Thyroid gland (tissue), 4 donors: ENCODE data around the gene SEMA4C. TPM values are rescaled to one million over a fixed set of nuclear protein-coding genes. Genes with fewer than 3 reads are reported as not detected.

ENCODE experiments used
- DNase-seq, 2 donors: peaks; one replicate each; pipeline ENCODE4 v3.0.0-alpha.2; 2019
- H3K27ac ChIP-seq, 3 donors: fragments of 200-600 bp; sonication (generic); 1 replicate in 2 of 3; 2 replicates in 1 of 3; pipeline ENCODE4 v1.5.1; 2016 to 2019; ENCODE audit warnings: mild to moderate bottlenecking in 1 of 3, moderate library complexity in 1 of 3
- H3K27me3 ChIP-seq: fragments of 200-600 bp; sonication (generic); one replicate; pipeline ENCODE4 v1.5.1; 2019
- H3K36me3 ChIP-seq, 2 donors: fragments of 200-600 bp; sonication (generic); one replicate each; pipeline ENCODE4 v1.5.1; 2016 to 2019
- H3K4me1 ChIP-seq, 2 donors: fragments of 200-600 bp; sonication (generic); one replicate each; pipeline ENCODE4 v1.5.1; 2017 to 2019
- H3K4me3 ChIP-seq, 3 donors: fragments of 200-600 bp; sonication (generic); replicated peaks in 1 of 3; 1 replicate in 2 of 3; 2 replicates in 1 of 3; pipeline ENCODE4 v1.5.1; 2016; ENCODE audit warnings: mild to moderate bottlenecking in 1 of 3
- H3K9me3 ChIP-seq: fragments of 200-600 bp; sonication (generic); one replicate; pipeline ENCODE4 v1.5.1; 2017
- CTCF ChIP-seq, 6 experiments: fragments of 200-600 bp in 3 of 6; fragments of 450-650 bp in 3 of 6; sonication (generic) in 3 of 6; IDR thresholded peaks; one replicate each; pipeline ENCODE4 v1.5.1; 2016 to 2019; ENCODE audit warnings: antibody characterized with exemption in 6 of 6, mild to moderate bottlenecking in 2 of 6, inconsistent platforms in 1 of 6, moderate library complexity in 1 of 6
- POLR2A ChIP-seq, 2 donors: fragments of 450-650 bp; IDR thresholded peaks; one replicate each; pipeline ENCODE4 v1.6.1; 2017; ENCODE audit warnings: antibody characterized with exemption in 2 of 2, mild to moderate bottlenecking in 2 of 2, moderate library complexity in 1 of 2
- WGBS, 2 donors: methylation state at CpG; one replicate each; pipeline ENCODE4 v1.1.5; 2017; 5-methylcytosine and 5-hydroxymethylcytosine counted together
- intact Hi-C: fragments of 100-400 bp; cut with DNase I; formaldehyde crosslinking; loops from one replicate; pipeline ENCODE4 v1.15.1; 2023
- total RNA-seq, 4 donors: library from RNA; depleted of rRNA; stranded (reverse); fragments of >200 nt; gene quantifications; one replicate each; pipeline ENCODE4 v1.2.3, GENCODE V29; 2016

The SEMA4C gene
- total RNA-seq, 4 donors from 2014 or later: 14.5 to 21.7 (median 19.3) TPM

GRCh38 chr2:96848264-96848663, 21.6 kb downstream of the SEMA4C start:
- H3K4me3 ChIP-seq: no peak overlapping the region
- no peak overlapping the region for H3K27ac ChIP-seq
- H3K36me3 ChIP-seq: peaks cover 16 to 20% of the 10 kb centered on the region in 2 donors
- whole genome bisulfite sequencing, 2 donors: 88 to 100% methylated on average over 3 to 9 of the region's 9 CpGs
- H3K4me1 ChIP-seq: no peaks in the 10 kb centered on the region
- no peaks in the 10 kb centered on the region for H3K9me3 ChIP-seq
- intact Hi-C loops: no loop called here
- no peak for TF ChIP-seq POLR2A (IDR thresholded peaks at IDR 0.05)
- no peak for TF ChIP-seq CTCF (IDR thresholded peaks at IDR 0.05)
- no peak for DNase-seq
- no peaks in the 10 kb centered on the region for H3K27me3 ChIP-seq

GRCh38 chr2:96847586-96847985, 22.3 kb downstream of the SEMA4C start:
- no peak overlapping the region for H3K4me3 ChIP-seq
- DNase-seq: no peak
- 81% methylated on average over 10 of the region's 10 CpGs for WGBS, 2 donors
- intact Hi-C loops: no loop called here
- H3K9me3 ChIP-seq: no peaks in the 10 kb centered on the region
- no peaks in the 10 kb centered on the region for H3K4me1 ChIP-seq
- H3K36me3 ChIP-seq: peaks cover 13 to 16% of the 10 kb centered on the region in 2 donors
- H3K27me3 ChIP-seq: no peaks in the 10 kb centered on the region
- TF ChIP-seq POLR2A (IDR thresholded peaks at IDR 0.05): no peak
- no peak overlapping the region for H3K27ac ChIP-seq

GRCh38 chr2:96846825-96847224, 23.1 kb downstream of the SEMA4C start:
- WGBS, 2 donors: 95 to 97% methylated on average over 5 of the region's 5 CpGs
- Histone ChIP-seq H3K4me1 (no peaks in the 10 kb centered on the region), H3K27me3 (no peaks in the 10 kb centered on the region), H3K27ac (no peak overlapping the region), H3K36me3 (peaks cover 11 to 15% of the 10 kb centered on the region in 2 donors), H3K4me3 (no peak overlapping the region), H3K9me3 (no peaks in the 10 kb centered on the region)
- no peak for DNase-seq
- no peak for TF ChIP-seq POLR2A (IDR thresholded peaks at IDR 0.05)
- TF ChIP-seq CTCF (IDR thresholded peaks at IDR 0.05): no peak
- intact Hi-C loops: no loop called here

GRCh38 chr2:96844405-96844808, 25.5 kb downstream of the SEMA4C start:
- Histone ChIP-seq H3K4me3 (no peak overlapping the region), H3K9me3 (no peaks in the 10 kb centered on the region), H3K36me3 (peaks cover 5% of the 10 kb centered on the region in 2 donors), H3K27me3 (no peaks in the 10 kb centered on the region), H3K4me1 (peaks cover 0 to 3% of the 10 kb centered on the region in 2 donors), H3K27ac (no peak overlapping the region)
- no peak for DNase-seq
- TF ChIP-seq CTCF (IDR thresholded peaks at IDR 0.05) (no peak), POLR2A (IDR thresholded peaks at IDR 0.05) (no peak)
- intact Hi-C loops: no loop called here
- 82 to 92% methylated on average over 12 to 17 of the region's 17 CpGs for WGBS, 2 donors

GRCh38 chr2:96843538-96844268, 26.2 kb downstream of the SEMA4C start, which contains the start of gene ANKRD23:
Gene ANKRD23 (minus strand): TSS chr2:96844021. CDS start chr2:96843992, 29 bp downstream.
- DNase-seq: no peak
- Histone ChIP-seq H3K27me3 (no peaks in the 10 kb centered on the region), H3K9me3 (no peaks in the 10 kb centered on the region), H3K27ac (no peak within 1 kb of the TSS), H3K4me3 (no peak within 1 kb of the TSS), H3K4me1 (peaks cover 0 to 9% of the 10 kb centered on the region in 2 donors), H3K36me3 (peaks cover 2 to 5% of the 10 kb centered on the region in 2 donors)
- 97% methylated on average over 14 of the region's 14 CpGs for WGBS, 2 donors
- intact Hi-C loops: no loop called here
- no peak for TF ChIP-seq POLR2A (IDR thresholded peaks at IDR 0.05)
- no peak for TF ChIP-seq CTCF (IDR thresholded peaks at IDR 0.05)
